HG02943 (cell line): ENCODE results near the gene CALCB.

Experiments
- ATAC-seq: cut with Tn5 transposase; IDR thresholded peaks from one replicate; pipeline ENCODE4 v1.9.1; 2021; ENCODE audit warnings: mild to moderate bottlenecking, low read depth, moderate library complexity; ENCODE audit not compliant: unreplicated experiment

CALCB gene

GRCh38 chr11:15114501-15115475 is 41.4 kb downstream of the CALCB start, which contains the start of gene INSC:
TSS of gene INSC (plus strand) at chr11:15114923. CDS start at chr11:15149175, 34,252 bp downstream.
- no peak for ATAC-seq

GRCh38 chr11:15115686-15116085 is 42.3 kb downstream of the CALCB start:
- ATAC-seq = no peak

GRCh38 chr11:15117751-15118150 is 44.4 kb downstream of the CALCB start:
- ATAC-seq = no peak

- no peak for ATAC-seq
Observed at GRCh38 chr11:15118431-15118830, 45.0 kb downstream of the CALCB start.

- ATAC-seq = no peak
Observed at GRCh38 chr11:15119352-15119751, 46.0 kb downstream of the CALCB start.

GRCh38 chr11:15119826-15120225 is 46.4 kb downstream of the CALCB start:
- no peak for ATAC-seq

- ATAC-seq = no peak
Observed at GRCh38 chr11:15123849-15124248, 50.5 kb downstream of the CALCB start.

GRCh38 chr11:15124528-15124927 is 51.1 kb downstream of the CALCB start:
- ATAC-seq = no peak

- ATAC-seq = no peak
Observed at GRCh38 chr11:15127341-15127740, 53.9 kb downstream of the CALCB start.
